ENCODE data around the gene CKAP4. TPM values are rescaled to one million over a fixed set of nuclear protein-coding genes. Genes with fewer than 3 reads are reported as not detected.

The CKAP4 gene
- polyA plus RNA-seq, 2 of the 4 experiments (the other 2 are of a cell fraction), result 70.4 to 108 TPM

DNA sequence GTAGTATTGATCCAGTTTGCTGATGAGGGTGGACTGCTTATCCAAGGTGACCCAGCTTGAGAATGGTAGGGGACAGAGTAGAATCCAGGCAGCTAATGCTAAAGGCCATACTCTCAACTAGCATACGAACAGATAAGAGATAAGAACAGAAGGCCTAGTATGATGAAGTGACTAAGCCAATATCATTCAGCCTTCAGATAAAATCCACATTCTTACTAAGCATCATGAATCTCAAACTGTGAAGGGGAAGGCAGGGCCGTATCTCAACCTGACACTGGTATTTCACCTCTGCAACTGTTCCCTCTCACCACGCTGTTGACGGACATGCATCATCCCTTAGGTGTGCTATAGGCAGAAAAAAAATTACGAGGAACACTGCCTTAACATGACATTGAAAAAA lies 8.1 kb upstream of the CKAP4 start:
- H3K4me1 ChIP-seq, result no peaks in the 10 kb centered on the region
- ChIA-PET POLR2A (no interaction called here), CTCF (interaction anchor here (0.7 to 1.1 kb wide), 2 partner anchors 26 to 28 kb away, joined by 3 to 5 read pairs; no protein-coding TSS in a partner anchor)
- H3K4me2 ChIP-seq, result no peak overlapping the region
- WGBS (ENCODE audit: missing lambda C conversion rate), result 64% methylated on average over 5 of the region's 5 CpGs
- no peak for FAIRE-seq
- H3K27ac ChIP-seq, result no peak overlapping the region
- no peaks in the 10 kb centered on the region for H3K9me3 ChIP-seq
- ATAC-seq, result no peak
- DNase-seq (ENCODE audit: low read depth in 1 of 2, low spot score in 1 of 2), result no peak
- H3K4me3 ChIP-seq, result no peak overlapping the region
- no peak for TF ChIP-seq MYC (IDR thresholded peaks at IDR 0.05; ENCODE audit: borderline replicate concordance, low read length)
- no peak for TF ChIP-seq ZNF302 (CRISPR knock-in tag; IDR thresholded peaks at IDR 0.05)
- TF ChIP-seq POLR2AphosphoS2 (conservative IDR thresholded peaks at IDR 0.05; ENCODE audit: low read length), result no peak
- no peak for TF ChIP-seq POLR2A (IDR thresholded peaks at IDR 0.05; ENCODE audit: low read length)
- TF ChIP-seq ESRRA (IDR thresholded peaks at IDR 0.05; ENCODE audit: borderline replicate concordance, low read length), result no peak
- TF ChIP-seq HOXA7 (CRISPR knock-in tag; IDR thresholded peaks at IDR 0.05), result no peak
- no peak for TF ChIP-seq ZSCAN20 (CRISPR knock-in tag; IDR thresholded peaks at IDR 0.05)

DNA sequence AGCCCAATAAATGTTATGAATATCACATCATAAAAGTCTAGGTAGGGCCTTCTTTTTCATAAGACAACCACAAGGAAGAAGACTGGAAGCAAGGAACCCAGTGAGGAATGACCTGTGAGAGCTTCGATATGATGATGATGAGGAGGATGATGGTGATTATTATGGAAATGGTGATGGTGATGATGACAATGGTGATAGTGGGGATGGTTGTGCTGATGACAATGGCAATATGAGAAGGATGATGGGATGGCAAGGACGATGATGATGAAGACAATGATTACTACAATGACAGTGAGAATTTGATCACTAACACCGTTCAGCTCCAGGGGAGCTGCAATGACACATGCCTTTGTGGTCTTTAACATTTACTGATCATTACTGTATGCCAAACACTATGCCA lies 7.7 kb upstream of the CKAP4 start:
- 54% methylated on average over 3 of the region's 3 CpGs for WGBS (ENCODE audit: missing lambda C conversion rate)
- Histone ChIP-seq H3K27ac (no peak overlapping the region), H3K9me3 (no peaks in the 10 kb centered on the region), H3K4me3 (no peak overlapping the region), H3K4me2 (no peak overlapping the region), H3K4me1 (no peaks in the 10 kb centered on the region)
- no peak for FAIRE-seq
- ATAC-seq, result no peak
- ChIA-PET POLR2A (no interaction called here), CTCF (interaction anchor here (0.7 to 1.3 kb wide), 3 partner anchors 13 to 28 kb away, joined by 3 to 5 read pairs (median 3); no protein-coding TSS in a partner anchor)
- DNase-seq (ENCODE audit: low read depth in 1 of 2, low spot score in 1 of 2), result no peak
- no peak for TF ChIP-seq EP300 (IDR thresholded peaks at IDR 0.05)

DNA sequence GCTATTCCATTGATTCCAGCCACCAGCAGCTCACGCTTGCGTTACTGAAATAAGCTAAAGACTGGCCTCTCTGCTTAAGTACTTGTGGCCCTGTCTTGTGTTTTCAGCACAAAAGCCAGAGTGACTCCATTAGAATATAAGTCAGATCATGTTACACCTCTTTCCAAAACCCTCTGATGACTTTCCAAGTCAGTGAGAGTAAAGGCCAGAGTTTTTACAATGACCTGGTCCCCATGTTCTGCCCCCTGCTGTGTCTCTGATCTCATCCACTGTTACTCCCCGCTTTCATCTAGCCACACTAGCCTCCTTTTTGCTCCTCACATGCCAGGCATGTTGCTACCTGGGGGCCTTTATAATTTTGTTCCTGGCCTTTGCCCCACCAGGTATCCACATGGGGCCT lies 6.9 kb upstream of the CKAP4 start:
- Histone ChIP-seq H3K27ac (no peak overlapping the region), H3K4me1 (no peaks in the 10 kb centered on the region), H3K4me3 (no peak overlapping the region), H3K9me3 (no peaks in the 10 kb centered on the region), H3K4me2 (no peak overlapping the region)
- DNase-seq (ENCODE audit: low read depth in 1 of 2, low spot score in 1 of 2) (no peak), ATAC-seq (no peak), FAIRE-seq (no peak)
- POLR2A ChIA-PET, result no interaction called here
- TF ChIP-seq, protein P1, sequence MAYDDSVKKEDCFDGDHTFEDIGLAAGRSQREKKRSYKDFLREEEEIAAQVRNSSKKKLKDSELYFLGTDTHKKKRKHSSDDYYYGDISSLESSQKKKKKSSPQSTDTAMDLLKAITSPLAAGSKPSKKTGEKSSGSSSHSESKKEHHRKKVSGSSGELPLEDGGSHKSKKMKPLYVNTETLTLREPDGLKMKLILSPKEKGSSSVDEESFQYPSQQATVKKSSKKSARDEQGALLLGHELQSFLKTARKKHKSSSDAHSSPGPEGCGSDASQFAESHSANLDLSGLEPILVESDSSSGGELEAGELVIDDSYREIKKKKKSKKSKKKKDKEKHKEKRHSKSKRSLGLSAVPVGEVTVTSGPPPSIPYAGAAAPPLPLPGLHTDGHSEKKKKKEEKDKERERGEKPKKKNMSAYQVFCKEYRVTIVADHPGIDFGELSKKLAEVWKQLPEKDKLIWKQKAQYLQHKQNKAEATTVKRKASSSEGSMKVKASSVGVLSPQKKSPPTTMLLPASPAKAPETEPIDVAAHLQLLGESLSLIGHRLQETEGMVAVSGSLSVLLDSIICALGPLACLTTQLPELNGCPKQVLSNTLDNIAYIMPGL (CRISPR knock-in tag; IDR thresholded peaks at IDR 0.05; ENCODE audit: borderline replicate concordance), result no peak
- TF ChIP-seq CBX8 (IDR thresholded peaks at IDR 0.05) (no peak), RFX5 (IDR thresholded peaks at IDR 0.05) (no peak), FOSL2 (IDR thresholded peaks at IDR 0.05) (no peak), FOSL2 (CRISPR knock-in tag; IDR thresholded peaks at IDR 0.05) (no peak), HOXA7 (CRISPR knock-in tag; IDR thresholded peaks at IDR 0.05) (no peak), HOXB5 (CRISPR knock-in tag; IDR thresholded peaks at IDR 0.05) (no peak), MYC (IDR thresholded peaks at IDR 0.05; ENCODE audit: borderline replicate concordance, low read length) (no peak), RCOR1 (IDR thresholded peaks at IDR 0.05; ENCODE audit: low read depth, low read length) (no peak), POLR2A (IDR thresholded peaks at IDR 0.05; ENCODE audit: low read length) (no peak), JUN (IDR thresholded peaks at IDR 0.05) (no peak), FOSB (CRISPR knock-in tag; IDR thresholded peaks at IDR 0.05) (no peak), ZNF302 (CRISPR knock-in tag; IDR thresholded peaks at IDR 0.05) (no peak), GATA3 (IDR thresholded peaks at IDR 0.05; ENCODE audit: borderline replicate concordance) (no peak), EHF (CRISPR knock-in tag; IDR thresholded peaks at IDR 0.05) (no peak), KDM1A (IDR thresholded peaks at IDR 0.05; ENCODE audit: low read depth) (no peak), ESRRA (IDR thresholded peaks at IDR 0.05; ENCODE audit: borderline replicate concordance, low read length) (no peak), SMC3 (IDR thresholded peaks at IDR 0.05) (no peak)
- TF ChIP-seq, protein P2, sequence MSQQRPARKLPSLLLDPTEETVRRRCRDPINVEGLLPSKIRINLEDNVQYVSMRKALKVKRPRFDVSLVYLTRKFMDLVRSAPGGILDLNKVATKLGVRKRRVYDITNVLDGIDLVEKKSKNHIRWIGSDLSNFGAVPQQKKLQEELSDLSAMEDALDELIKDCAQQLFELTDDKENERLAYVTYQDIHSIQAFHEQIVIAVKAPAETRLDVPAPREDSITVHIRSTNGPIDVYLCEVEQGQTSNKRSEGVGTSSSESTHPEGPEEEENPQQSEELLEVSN (IDR thresholded peaks at IDR 0.05; ENCODE audit: borderline replicate concordance, low read depth), result no peak
- CTCF ChIA-PET, result interaction anchor here (1.3 to 1.5 kb wide), 3 partner anchors 14 to 28 kb away, joined by 3 to 5 read pairs (median 3); no protein-coding TSS in a partner anchor
- 91% methylated on average over 3 of the region's 3 CpGs for WGBS (ENCODE audit: missing lambda C conversion rate)
